ENCODE data around the gene MARCHF3.
"Not testable (repeated sequence)": the region's sequence is repeated elsewhere in the genome, so short reads cannot be mapped to it uniquely, and the experiment has no call there.

MARCHF3 gene

GRCh38 chr5:127011153-127011552 lies 19.2 kb downstream of the MARCHF3 start:
- no peak for DNase-seq

DNA sequence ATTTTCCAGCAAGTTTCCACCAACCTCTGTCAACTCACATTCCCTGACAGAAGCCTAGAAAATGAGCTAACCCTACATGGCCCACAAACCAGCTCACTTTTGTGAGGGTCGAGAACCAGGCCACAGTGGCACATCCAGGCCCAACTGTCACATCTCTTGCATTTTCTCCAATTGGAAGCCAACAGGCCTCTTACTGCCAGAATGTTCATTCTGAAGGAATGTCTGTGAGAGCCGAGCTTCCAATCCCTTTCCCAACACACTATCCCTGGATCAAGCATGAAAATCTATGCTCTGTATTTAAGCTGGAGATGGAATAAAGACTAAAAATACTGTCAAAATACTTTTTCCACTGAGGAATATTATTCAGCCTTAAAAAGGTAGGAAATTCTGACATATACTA lies 20.0 kb downstream of the MARCHF3 start:
- DNase-seq = no peak

GRCh38 chr5:127009784-127010183 lies 20.6 kb downstream of the MARCHF3 start:
- no peak for DNase-seq

- no peak for DNase-seq
These were observed 21.9 kb downstream of the MARCHF3 start for GRCh38 chr5:127008300-127008975.

DNA sequence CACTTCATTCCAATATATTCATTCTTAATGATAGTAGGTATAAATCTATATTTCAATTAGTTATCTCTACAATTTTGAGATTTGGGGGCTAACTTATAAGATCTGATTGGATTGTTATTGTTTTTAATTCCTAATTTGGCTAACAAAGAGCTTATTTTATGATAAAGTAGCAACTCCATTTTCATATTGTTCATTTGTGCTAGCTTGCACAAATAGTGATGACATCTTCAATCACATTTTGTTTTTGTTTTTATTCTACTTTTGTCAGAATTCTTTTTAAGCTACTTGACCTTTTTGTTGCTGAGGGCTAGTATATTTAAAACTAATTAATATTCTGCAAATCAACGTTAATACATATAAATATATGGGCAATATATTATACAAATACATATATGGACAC lies 22.8 kb downstream of the MARCHF3 start:
- DNase-seq = no peak

DNA sequence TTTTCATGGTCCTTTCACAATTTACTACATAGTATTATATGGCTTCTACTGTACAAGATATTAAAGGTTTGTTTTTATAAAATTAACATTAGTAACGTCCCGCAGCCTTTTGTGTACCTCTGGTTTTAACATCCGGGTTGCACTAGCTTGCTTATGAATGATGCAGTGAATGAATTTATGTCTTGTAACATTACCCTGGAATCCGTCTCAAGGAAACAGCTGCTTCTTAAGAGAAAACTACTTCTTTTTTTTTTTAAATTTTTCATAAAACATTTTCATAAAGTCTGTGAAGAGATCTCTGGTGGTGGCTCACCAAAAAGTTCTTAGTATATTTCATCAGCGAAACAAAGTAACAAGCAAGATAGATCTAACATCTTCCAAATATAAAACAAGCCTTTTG lies 23.6 kb downstream of the MARCHF3 start:
- no peak for DNase-seq

DNA sequence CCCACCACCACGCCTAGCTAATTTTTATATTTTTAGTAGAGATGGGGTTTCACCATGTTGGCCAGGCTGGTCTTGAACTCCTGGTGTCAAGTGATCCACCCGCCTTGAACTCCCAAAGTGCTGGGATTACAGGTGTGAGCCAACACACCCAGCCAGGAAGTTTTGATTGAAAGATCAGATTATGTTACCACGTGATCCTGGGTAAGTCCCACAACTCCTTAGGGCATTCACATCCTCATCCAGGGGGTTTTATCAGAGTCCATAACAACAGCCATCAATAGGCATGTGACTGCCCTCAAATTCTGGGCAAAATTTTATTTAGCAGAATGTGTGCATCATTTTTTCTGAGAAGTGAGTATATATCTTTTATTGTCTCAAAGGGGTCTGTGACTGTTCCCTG lies 25.1 kb downstream of the MARCHF3 start:
- not testable (repeated sequence) for DNase-seq

- DNase-seq = no peak
These were observed 25.6 kb downstream of the MARCHF3 start for GRCh38 chr5:127004721-127005120.

GRCh38 chr5:127003798-127004495 lies 26.4 kb downstream of the MARCHF3 start:
- no peak for DNase-seq

DNA sequence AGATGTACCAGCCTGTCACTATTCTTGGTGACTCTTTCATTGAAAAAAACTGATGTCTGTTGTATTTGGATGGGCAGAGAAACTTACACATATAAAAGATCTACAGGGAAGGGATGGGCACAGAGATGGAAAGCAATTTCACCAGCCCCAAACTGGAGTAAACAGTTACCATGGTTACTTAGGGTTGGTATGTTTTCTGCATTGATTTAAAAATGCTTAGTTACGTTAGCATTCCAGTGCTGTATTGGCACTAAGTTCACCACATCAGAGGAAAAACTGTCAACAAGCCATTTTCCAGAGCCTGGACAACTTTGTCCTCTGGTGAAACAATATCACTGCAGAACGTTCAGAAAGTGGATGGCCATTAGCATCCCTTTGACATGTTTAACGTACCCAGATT lies 28.0 kb downstream of the MARCHF3 start:
- DNase-seq = no peak

DNA sequence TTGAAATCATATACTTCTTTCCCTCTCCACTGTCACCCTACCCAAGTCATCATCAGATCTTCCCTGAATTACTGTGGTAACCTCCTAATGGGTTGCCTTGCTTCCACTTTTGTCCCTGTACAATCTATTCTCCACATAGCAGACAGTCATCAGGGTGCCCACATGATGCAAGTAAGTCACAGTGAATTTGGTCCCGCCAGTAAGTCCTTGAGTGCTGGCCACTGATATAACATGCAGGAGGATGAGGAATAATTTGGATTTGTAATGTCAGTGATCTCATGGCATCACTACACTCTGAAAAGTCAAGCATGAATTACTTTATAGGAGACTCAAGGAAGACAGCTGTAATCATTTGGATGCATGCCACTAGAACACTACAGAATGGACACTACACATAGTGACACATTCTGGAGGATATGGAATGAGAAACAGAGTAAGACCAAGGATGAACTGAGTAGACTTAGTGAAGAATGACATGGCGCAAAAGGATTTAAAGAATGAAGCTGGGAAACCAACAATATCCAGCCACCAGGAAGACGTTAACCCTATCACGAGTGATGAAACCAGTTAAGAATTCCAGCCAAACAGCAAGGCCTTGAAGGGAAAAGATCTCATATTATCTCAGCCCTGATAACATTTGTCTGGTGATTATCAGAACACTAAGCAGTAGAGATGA lies 28.6 kb downstream of the MARCHF3 start:
- DNase-seq = no peak

- DNase-seq = no peak
These were observed 31.3 kb downstream of the MARCHF3 start for GRCh38 chr5:126998895-126999570.

GRCh38 chr5:126998201-126998631 lies 32.1 kb downstream of the MARCHF3 start:
- DNase-seq = peak in 1 of 2 experiments; percentile 10

GRCh38 chr5:126995689-126996088 lies 34.7 kb downstream of the MARCHF3 start:
- no peak for DNase-seq

- no peak for DNase-seq
These were observed 35.3 kb downstream of the MARCHF3 start for GRCh38 chr5:126995039-126995438.

GRCh38 chr5:126994485-126994884 lies 35.9 kb downstream of the MARCHF3 start:
- DNase-seq = no peak

GRCh38 chr5:126988021-126988569 lies 42.3 kb downstream of the MARCHF3 start:
- no peak for DNase-seq

GRCh38 chr5:126987271-126987899 lies 43.0 kb downstream of the MARCHF3 start:
- DNase-seq = no peak

GRCh38 chr5:126984632-126985031 lies 45.7 kb downstream of the MARCHF3 start:
- no peak for DNase-seq

DNA sequence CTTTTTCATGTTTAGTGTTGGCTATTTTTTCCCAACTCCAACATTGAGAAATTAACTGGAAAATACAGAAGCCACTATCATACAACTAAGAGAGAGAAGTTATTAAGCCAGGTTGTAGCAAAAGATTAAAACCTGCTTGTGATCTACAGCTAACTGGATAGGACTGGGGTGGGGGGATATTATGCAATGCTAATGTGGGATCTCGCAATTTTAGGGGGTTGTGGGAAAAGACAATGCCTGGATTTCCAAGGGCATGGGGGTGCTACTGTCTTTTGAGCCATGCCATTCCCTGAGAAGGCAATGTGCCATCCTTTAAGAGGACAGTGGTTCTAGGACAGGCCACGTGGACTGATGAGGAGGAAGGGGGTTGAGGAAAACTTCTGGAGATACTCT lies 46.5 kb downstream of the MARCHF3 start:
- DNase-seq = no peak

DNA sequence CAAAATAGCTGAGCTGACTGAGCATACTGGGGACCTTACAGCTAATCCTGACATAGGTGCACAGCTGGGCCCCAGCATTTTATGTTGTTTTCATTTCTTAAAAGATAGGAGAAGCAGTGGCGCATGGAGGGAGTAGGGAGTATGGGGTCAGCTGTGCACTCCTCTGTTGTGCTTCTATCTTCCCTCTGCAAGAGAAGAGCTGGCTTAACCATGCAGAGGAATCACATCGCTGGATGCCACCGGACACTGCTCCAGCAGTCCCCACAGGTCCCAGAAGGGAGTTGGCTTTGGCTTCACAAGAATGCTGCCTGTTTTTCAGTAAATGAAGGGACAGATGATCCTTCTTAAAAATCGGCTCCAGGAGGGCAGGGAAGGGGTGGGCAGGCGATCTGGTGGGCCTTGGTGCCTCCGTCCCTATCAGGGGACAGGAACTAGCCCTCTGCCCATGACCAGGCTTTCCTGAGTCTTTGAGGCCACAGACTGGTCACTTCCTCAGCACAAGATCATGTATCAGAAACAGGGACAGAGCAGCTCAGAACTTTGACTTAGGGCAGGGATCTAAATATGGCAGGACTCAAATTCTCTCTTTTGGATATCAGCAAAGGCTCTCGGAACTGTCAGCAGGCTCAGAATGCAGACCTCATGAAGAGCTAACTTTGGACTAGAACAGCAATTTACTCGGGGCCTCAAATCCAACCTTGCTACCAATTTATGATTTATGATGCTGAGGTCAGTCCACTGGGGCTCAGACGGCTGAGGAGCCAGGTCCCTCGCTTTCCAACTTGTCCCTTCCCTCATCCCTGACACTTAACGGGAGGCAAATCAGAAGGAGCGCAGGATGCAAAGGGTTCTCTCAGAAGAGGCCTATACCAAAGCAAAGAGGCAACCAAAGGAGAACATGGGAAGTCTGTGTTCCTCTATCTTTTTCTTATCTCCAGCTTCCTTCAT lies 47.2 kb downstream of the MARCHF3 start:
- no peak for DNase-seq

DNA sequence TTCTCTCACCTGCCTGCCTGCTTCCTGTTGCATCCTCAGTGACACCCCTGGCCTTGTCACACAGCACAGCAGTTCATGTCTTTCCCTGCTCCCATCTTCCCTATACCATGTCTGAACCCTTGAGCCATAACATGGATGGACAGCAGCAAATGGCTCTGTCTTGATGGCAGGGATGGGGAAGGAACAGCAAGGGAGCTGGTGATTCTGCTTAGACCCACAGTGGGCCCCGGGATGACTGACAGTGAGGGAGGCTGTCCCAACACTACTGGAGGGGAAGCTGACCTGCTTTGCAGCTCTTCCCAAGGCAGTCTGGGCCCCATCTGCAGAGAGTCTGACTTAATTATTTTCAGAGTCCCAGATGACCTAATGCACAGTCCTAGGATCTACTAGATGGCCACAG lies 48.2 kb downstream of the MARCHF3 start:
- no peak for DNase-seq
